Esophagus squamous epithelium (tissue), 4 donors: ENCODE results near the gene PEX3.

Experiments used
- POLR2A ChIP-seq, 4 donors: fragments of 450-650 bp; IDR thresholded peaks; one replicate each; pipeline ENCODE4 v1.6.1; 2017; ENCODE audit warnings: antibody characterized with exemption in 4 of 4, mild to moderate bottlenecking in 4 of 4, moderate library complexity in 3 of 4
- TF ChIP-seq, protein P1 (sequence below), 6 experiments: fragments of 450-650 bp in 4 of 6; fragments of 200-600 bp in 2 of 6; sonication (generic) in 2 of 6; IDR thresholded peaks; one replicate each; pipeline ENCODE4 v1.5.1; 2016 to 2019; ENCODE audit warnings: antibody characterized with exemption in 6 of 6, mild to moderate bottlenecking in 4 of 6, moderate library complexity in 4 of 6

DNA sequence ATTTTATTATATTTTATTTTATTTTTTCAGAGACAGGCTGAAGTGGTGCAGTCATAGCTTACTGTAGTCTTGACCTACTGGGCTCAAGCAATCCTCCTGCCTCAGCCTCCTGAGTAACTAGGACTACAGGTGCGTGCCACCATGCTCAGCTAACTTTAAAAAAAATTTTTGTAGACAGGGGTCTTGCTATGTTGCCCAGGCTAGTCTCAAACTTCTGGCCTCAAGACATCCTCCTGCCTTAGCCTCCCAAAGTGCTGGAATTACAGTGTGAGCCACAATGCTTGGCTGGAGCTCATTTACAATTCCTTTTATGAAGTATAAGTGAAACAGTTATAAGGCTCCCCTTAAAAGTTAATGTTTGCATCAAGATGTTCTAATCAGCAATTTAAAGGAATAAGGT lies 46.4 kb downstream of the PEX3 start:
- TF ChIP-seq, protein P1, sequence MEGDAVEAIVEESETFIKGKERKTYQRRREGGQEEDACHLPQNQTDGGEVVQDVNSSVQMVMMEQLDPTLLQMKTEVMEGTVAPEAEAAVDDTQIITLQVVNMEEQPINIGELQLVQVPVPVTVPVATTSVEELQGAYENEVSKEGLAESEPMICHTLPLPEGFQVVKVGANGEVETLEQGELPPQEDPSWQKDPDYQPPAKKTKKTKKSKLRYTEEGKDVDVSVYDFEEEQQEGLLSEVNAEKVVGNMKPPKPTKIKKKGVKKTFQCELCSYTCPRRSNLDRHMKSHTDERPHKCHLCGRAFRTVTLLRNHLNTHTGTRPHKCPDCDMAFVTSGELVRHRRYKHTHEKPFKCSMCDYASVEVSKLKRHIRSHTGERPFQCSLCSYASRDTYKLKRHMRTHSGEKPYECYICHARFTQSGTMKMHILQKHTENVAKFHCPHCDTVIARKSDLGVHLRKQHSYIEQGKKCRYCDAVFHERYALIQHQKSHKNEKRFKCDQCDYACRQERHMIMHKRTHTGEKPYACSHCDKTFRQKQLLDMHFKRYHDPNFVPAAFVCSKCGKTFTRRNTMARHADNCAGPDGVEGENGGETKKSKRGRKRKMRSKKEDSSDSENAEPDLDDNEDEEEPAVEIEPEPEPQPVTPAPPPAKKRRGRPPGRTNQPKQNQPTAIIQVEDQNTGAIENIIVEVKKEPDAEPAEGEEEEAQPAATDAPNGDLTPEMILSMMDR (IDR thresholded peaks at IDR 0.05), result no peak
- TF ChIP-seq POLR2A (IDR thresholded peaks at IDR 0.05), result no peak
